H9 (cell line): ENCODE results near the gene FOXD1. TPM values are rescaled to one million over a fixed set of nuclear protein-coding genes. Genes with fewer than 3 reads are reported as not detected.

Experiments used
- DNase-seq: peaks from one replicate; pipeline ENCODE4 v3.0.0-alpha.2; 2017
- H2AFZ ChIP-seq: one replicate; pipeline ENCODE4 v1.6.1; 2013; ENCODE audit warnings: mild to moderate bottlenecking, low read length, control low read depth, moderate library complexity
- H2AK5ac ChIP-seq: 2 replicates; pipeline ENCODE4 v1.6.1; 2013; ENCODE audit warnings: low read length, control low read depth, mixed read lengths; ENCODE audit not compliant: insufficient read length
- H2BK120ac ChIP-seq: one replicate; pipeline ENCODE4 v1.6.1; 2013; ENCODE audit warnings: low read depth, mild to moderate bottlenecking, low read length, control low read depth, inconsistent platforms; ENCODE audit not compliant: poor library complexity, severe bottlenecking
- H2BK12ac ChIP-seq: 2 replicates; pipeline ENCODE4 v1.6.1; 2013; ENCODE audit warnings: low read length, control low read depth, mixed read lengths, low read depth; ENCODE audit not compliant: insufficient read length
- H2BK15ac ChIP-seq: 2 replicates; pipeline ENCODE4 v1.6.1; 2013; ENCODE audit warnings: low read depth, low read length, control low read depth
- H2BK20ac ChIP-seq: one replicate; pipeline ENCODE4 v1.6.1; 2013; ENCODE audit warnings: low read depth, mild to moderate bottlenecking, low read length, control low read depth, inconsistent platforms; ENCODE audit not compliant: poor library complexity, severe bottlenecking
- H2BK5ac ChIP-seq: 2 replicates; pipeline ENCODE4 v1.6.1; 2013; ENCODE audit warnings: low read length, control low read depth, mixed read lengths; ENCODE audit not compliant: insufficient read length
- H3K14ac ChIP-seq: 2 replicates; pipeline ENCODE4 v1.6.1; 2013; ENCODE audit warnings: low read length, control low read depth; ENCODE audit not compliant: insufficient read depth
- H3K18ac ChIP-seq: 2 replicates; pipeline ENCODE4 v1.6.1; 2013; ENCODE audit warnings: low read depth, mild to moderate bottlenecking, mixed read lengths, low read length, control low read depth; ENCODE audit not compliant: insufficient read length
- H3K23ac ChIP-seq: 2 replicates; pipeline ENCODE4 v1.6.1; 2013; ENCODE audit warnings: low read length, control low read depth, mixed read lengths, low read depth; ENCODE audit not compliant: insufficient read length
- H3K23me2 ChIP-seq: 2 replicates; pipeline ENCODE4 v1.6.1; 2013; ENCODE audit warnings: low read depth, mild to moderate bottlenecking, mixed read lengths, low read length, control low read depth; ENCODE audit not compliant: insufficient read length, poor library complexity, severe bottlenecking
- H3K27ac ChIP-seq: 2 replicates; pipeline ENCODE4 v1.5.1; 2013; ENCODE audit warnings: low read length, control low read depth, mixed read lengths, low read depth; ENCODE audit not compliant: insufficient read length
- H3K27me3 ChIP-seq: 2 replicates; pipeline ENCODE4 v1.6.1; 2013; ENCODE audit warnings: low read length, control low read depth, inconsistent platforms; ENCODE audit not compliant: insufficient read depth
- H3K4ac ChIP-seq: 2 replicates; pipeline ENCODE4 v1.6.1; 2013; ENCODE audit warnings: low read depth, mild to moderate bottlenecking, control low read depth, inconsistent platforms, low read length, moderate library complexity
- H3K4me1 ChIP-seq: 2 replicates; pipeline ENCODE4 v1.6.1; 2013; ENCODE audit warnings: low read length, control low read depth, inconsistent platforms; ENCODE audit not compliant: insufficient read depth
- H3K4me2 ChIP-seq: 2 replicates; pipeline ENCODE4 v1.6.1; 2013; ENCODE audit warnings: low read length, control low read depth, mixed read lengths; ENCODE audit not compliant: insufficient read length, insufficient read depth
- H3K56ac ChIP-seq: 2 replicates; pipeline ENCODE4 v1.6.1; 2013; ENCODE audit warnings: low read depth, mild to moderate bottlenecking, mixed read lengths, low read length, control low read depth; ENCODE audit not compliant: insufficient read length
- H3K79me1 ChIP-seq: 2 replicates; pipeline ENCODE4 v1.6.1; 2013; ENCODE audit warnings: low read depth, mild to moderate bottlenecking, moderate library complexity, low read length, control low read depth, inconsistent platforms; ENCODE audit not compliant: insufficient read depth, poor library complexity, severe bottlenecking
- H3K79me2 ChIP-seq: 2 replicates; pipeline ENCODE4 v1.6.1; 2013; ENCODE audit warnings: low read length, control low read depth, inconsistent platforms; ENCODE audit not compliant: insufficient read depth
- H3K9ac ChIP-seq: 2 replicates; pipeline ENCODE4 v1.6.1; 2013; ENCODE audit warnings: low read length, control low read depth, mixed read lengths; ENCODE audit not compliant: insufficient read length; ENCODE audit errors: extremely low read depth
- H3K9me3 ChIP-seq: one replicate; pipeline ENCODE4 v1.6.1; 2013; ENCODE audit warnings: low read depth, low read length, inconsistent platforms; ENCODE audit not compliant: control insufficient read depth
- H3T11ph ChIP-seq: one replicate; pipeline ENCODE4 v1.6.1; 2013; ENCODE audit warnings: mild to moderate bottlenecking, low read length, control low read depth, inconsistent platforms
- H4K20me1 ChIP-seq: one replicate; pipeline ENCODE4 v1.6.1; 2013; ENCODE audit not compliant: control insufficient read depth, insufficient read length, insufficient read depth
- H4K5ac ChIP-seq: 2 replicates; pipeline ENCODE4 v1.6.1; 2013; ENCODE audit warnings: low read depth, mild to moderate bottlenecking, mixed read lengths, low read length, control low read depth; ENCODE audit not compliant: insufficient read length
- H4K8ac ChIP-seq: replicated peaks from 2 replicates; pipeline ENCODE4 v1.6.1; 2013; ENCODE audit warnings: low read length, control low read depth, mixed read lengths, low read depth; ENCODE audit not compliant: insufficient read length
- H4K91ac ChIP-seq: 2 replicates; pipeline ENCODE4 v1.6.1; 2013; ENCODE audit warnings: low read depth, mild to moderate bottlenecking, moderate library complexity, mixed read lengths, low read length, control low read depth; ENCODE audit not compliant: insufficient read length
- H3K27ac Mint-ChIP-seq, 3 experiments: 2 replicates in 2 of 3; 3 replicates in 1 of 3; pipeline ENCODE4 v1.8.0; 2020 to 2021; ENCODE audit warnings: mixed read lengths in 3 of 3, mild to moderate bottlenecking in 1 of 3, moderate library complexity in 1 of 3
- H3K27me3 Mint-ChIP-seq: 2 replicates; pipeline ENCODE4 v1.8.0; 2021; ENCODE audit warnings: low read depth, mild to moderate bottlenecking, moderate library complexity, mixed read lengths
- H3K36me3 Mint-ChIP-seq, 3 experiments: 2 replicates in 2 of 3; 3 replicates in 1 of 3; pipeline ENCODE4 v1.8.0; 2020 to 2021; ENCODE audit warnings: low read depth in 3 of 3, mixed read lengths in 3 of 3; ENCODE audit not compliant: insufficient read depth in 1 of 3
- H3K4me1 Mint-ChIP-seq, 2 experiments: 2 replicates each; pipeline ENCODE4 v1.8.0; 2020; ENCODE audit warnings: mixed read lengths in 2 of 2
- H3K4me3 Mint-ChIP-seq, 2 experiments: 2 replicates in 1 of 2; 3 replicates in 1 of 2; pipeline ENCODE4 v1.8.0; 2020 to 2021; ENCODE audit warnings: mild to moderate bottlenecking in 2 of 2, mixed read lengths in 2 of 2, moderate library complexity in 1 of 2
- H3K9me3 Mint-ChIP-seq, 2 experiments: 2 replicates in 1 of 2; 3 replicates in 1 of 2; pipeline ENCODE4 v1.8.0; 2020; ENCODE audit warnings: mild to moderate bottlenecking in 2 of 2, mixed read lengths in 2 of 2, moderate library complexity in 1 of 2
- CTCF ChIP-seq: fragments of 200-600 bp; sonication (generic); conservative IDR thresholded peaks from 3 replicates; pipeline ENCODE4 v1.8.0; 2021; ENCODE audit warnings: antibody characterized with exemption, mild to moderate bottlenecking
- WGBS: extraction: QIAGEN DNeasy Blood & Tissue Kit; methylation state at CpG from one replicate; pipeline ENCODE4 v1.1.7; 2013; ENCODE audit warnings: missing lambda C conversion rate, low lambda C conversion rate, mixed read lengths; ENCODE audit not compliant: insufficient read length; ENCODE audit errors: extremely low coverage; 5-methylcytosine and 5-hydroxymethylcytosine counted together
- total RNA-seq: library from RNA; stranded (reverse); gene quantifications from 2 replicates; pipeline ENCODE4 v1.2.1, GENCODE V29; 2021

FOXD1 gene
- total RNA-seq, 1 experiment from 2014 or later: 0.20 TPM

DNA sequence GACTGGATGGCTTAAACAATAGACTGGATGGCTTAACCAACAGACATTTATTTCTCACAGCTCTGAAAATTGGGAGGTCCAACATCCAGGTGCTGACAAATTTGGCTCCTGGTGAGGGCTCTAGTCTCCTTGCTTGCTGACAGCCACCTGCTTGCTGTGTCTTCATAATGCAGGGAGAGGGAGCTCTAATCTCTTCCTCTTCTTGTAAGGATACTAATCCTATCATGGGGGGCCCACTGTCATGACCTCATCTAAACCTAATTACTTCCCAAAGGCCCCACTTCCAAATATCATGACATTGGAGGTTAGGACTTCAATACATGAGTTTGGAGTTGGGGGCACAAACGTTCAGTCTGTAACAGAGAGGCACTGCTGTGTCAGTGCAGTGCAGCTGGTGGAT lies 26.4 kb downstream of the FOXD1 start:
- no peak for DNase-seq
- WGBS: no CpG with 5 or more reads among the region's 1 CpG
- TF ChIP-seq CTCF: peak; percentile 64
- Histone ChIP-seq H3K27ac (no peak overlapping the region), H3K27me3 (peaks cover 38% of the 10 kb centered on the region), H3K56ac (no peak overlapping the region), H3K4me2 (no peak overlapping the region), H3K23me2 (peaks cover 13% of the 10 kb centered on the region), H2BK5ac (no peak overlapping the region), H4K20me1 (no peaks in the 10 kb centered on the region), H3K79me2 (no peaks in the 10 kb centered on the region), H2BK20ac (no peak overlapping the region), H2BK15ac (no peak overlapping the region), H4K8ac (no peak overlapping the region), H3K79me1 (no peaks in the 10 kb centered on the region), H2AFZ (no peak overlapping the region), H3K23ac (no peak overlapping the region), H3K18ac (no peak overlapping the region), H3K9ac (no peak overlapping the region), H2BK120ac (no peak overlapping the region), H2BK12ac (no peak overlapping the region), H3K14ac (no peak overlapping the region), H3T11ph (no peak overlapping the region), H3K4me1 (no peaks in the 10 kb centered on the region), H3K9me3 (no peaks in the 10 kb centered on the region), H3K4ac (no peak overlapping the region), H4K5ac (no peak overlapping the region), H4K91ac (no peak overlapping the region), H2AK5ac (no peak overlapping the region)
- Mint-ChIP-seq H3K4me1 (peaks cover 11 to 13% of the 10 kb centered on the region in 2 experiments), H3K36me3 (no peaks in the 10 kb centered on the region; a peak in 1 of 7 replicates), H3K27me3 (peaks cover 97% of the 10 kb centered on the region), H3K27ac (no peak overlapping the region), H3K4me3 (no peak overlapping the region), H3K9me3 (peaks cover 5 to 12% of the 10 kb centered on the region in 2 experiments; a peak in 3 of 5 replicates)
